ENCODE results near the gene ASB7. TPM values are rescaled to one million over a fixed set of nuclear protein-coding genes. Genes with fewer than 3 reads are reported as not detected.

ASB7 gene
- total and polyA plus RNA-seq, 2 experiments from 2014 or later = 4.1 to 13.9 TPM

DNA sequence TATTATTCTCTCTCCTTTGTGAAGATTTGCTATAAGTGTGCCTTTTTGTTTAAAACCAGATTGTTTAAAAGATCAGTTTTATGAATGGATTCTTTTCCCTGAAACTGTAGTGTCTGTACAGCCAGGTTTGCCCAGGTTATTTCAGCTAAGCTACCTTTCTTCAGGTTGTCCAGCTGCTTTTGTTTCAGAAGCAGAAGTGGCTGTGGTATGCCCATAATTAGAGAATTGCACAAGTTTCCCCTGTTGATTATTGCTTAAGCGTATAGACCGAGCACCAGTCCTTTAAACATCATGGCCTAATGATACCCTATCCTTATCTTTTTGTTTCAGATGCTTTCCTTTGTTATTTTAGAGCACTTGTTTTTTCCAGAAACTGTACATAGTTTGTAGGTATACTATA lies 10.2 kb downstream of the ASB7 start:
- Mint-ChIP-seq H3K27me3 (ENCODE audit: insufficient read depth, low read depth, poor library complexity) (no peaks in the 10 kb centered on the region), H3K9me3 (no peaks in the 10 kb centered on the region), H3K36me3 (ENCODE audit: low read depth) (peaks cover 6% of the 10 kb centered on the region; the same call in 2 of the 3 replicates), H3K4me3 (no peak overlapping the region), H3K27ac (no peak overlapping the region), H3K4me1 (no peaks in the 10 kb centered on the region)
- no peak for ATAC-seq
- DNase-seq (ENCODE audit: low spot score) = no peak
- Histone ChIP-seq H3K27me3 (ENCODE audit: insufficient read depth) (no peaks in the 10 kb centered on the region), H3K79me2 (replicated peaks; ENCODE audit: insufficient read depth) (peaks cover 22% of the 10 kb centered on the region), H3K4me1 (ENCODE audit: insufficient read depth) (no peaks in the 10 kb centered on the region), H3K4me2 (no peak overlapping the region), H3K4me3 (no peak overlapping the region), H3F3A (replicated peaks; ENCODE audit: low read depth) (no peaks in the 10 kb centered on the region), H2AFZ (no peak overlapping the region), H3K36me3 (ENCODE audit: insufficient read depth) (peaks cover 21% of the 10 kb centered on the region), H4K20me1 (replicated peaks; ENCODE audit: insufficient read depth) (peaks cover 9% of the 10 kb centered on the region; the same call in 1 of the 2 replicates), H3K9me2 (ENCODE audit: insufficient read depth) (no peaks in the 10 kb centered on the region), H3K27ac (ENCODE audit: low read depth) (no peak overlapping the region)
- TF ChIP-seq, protein P1, sequence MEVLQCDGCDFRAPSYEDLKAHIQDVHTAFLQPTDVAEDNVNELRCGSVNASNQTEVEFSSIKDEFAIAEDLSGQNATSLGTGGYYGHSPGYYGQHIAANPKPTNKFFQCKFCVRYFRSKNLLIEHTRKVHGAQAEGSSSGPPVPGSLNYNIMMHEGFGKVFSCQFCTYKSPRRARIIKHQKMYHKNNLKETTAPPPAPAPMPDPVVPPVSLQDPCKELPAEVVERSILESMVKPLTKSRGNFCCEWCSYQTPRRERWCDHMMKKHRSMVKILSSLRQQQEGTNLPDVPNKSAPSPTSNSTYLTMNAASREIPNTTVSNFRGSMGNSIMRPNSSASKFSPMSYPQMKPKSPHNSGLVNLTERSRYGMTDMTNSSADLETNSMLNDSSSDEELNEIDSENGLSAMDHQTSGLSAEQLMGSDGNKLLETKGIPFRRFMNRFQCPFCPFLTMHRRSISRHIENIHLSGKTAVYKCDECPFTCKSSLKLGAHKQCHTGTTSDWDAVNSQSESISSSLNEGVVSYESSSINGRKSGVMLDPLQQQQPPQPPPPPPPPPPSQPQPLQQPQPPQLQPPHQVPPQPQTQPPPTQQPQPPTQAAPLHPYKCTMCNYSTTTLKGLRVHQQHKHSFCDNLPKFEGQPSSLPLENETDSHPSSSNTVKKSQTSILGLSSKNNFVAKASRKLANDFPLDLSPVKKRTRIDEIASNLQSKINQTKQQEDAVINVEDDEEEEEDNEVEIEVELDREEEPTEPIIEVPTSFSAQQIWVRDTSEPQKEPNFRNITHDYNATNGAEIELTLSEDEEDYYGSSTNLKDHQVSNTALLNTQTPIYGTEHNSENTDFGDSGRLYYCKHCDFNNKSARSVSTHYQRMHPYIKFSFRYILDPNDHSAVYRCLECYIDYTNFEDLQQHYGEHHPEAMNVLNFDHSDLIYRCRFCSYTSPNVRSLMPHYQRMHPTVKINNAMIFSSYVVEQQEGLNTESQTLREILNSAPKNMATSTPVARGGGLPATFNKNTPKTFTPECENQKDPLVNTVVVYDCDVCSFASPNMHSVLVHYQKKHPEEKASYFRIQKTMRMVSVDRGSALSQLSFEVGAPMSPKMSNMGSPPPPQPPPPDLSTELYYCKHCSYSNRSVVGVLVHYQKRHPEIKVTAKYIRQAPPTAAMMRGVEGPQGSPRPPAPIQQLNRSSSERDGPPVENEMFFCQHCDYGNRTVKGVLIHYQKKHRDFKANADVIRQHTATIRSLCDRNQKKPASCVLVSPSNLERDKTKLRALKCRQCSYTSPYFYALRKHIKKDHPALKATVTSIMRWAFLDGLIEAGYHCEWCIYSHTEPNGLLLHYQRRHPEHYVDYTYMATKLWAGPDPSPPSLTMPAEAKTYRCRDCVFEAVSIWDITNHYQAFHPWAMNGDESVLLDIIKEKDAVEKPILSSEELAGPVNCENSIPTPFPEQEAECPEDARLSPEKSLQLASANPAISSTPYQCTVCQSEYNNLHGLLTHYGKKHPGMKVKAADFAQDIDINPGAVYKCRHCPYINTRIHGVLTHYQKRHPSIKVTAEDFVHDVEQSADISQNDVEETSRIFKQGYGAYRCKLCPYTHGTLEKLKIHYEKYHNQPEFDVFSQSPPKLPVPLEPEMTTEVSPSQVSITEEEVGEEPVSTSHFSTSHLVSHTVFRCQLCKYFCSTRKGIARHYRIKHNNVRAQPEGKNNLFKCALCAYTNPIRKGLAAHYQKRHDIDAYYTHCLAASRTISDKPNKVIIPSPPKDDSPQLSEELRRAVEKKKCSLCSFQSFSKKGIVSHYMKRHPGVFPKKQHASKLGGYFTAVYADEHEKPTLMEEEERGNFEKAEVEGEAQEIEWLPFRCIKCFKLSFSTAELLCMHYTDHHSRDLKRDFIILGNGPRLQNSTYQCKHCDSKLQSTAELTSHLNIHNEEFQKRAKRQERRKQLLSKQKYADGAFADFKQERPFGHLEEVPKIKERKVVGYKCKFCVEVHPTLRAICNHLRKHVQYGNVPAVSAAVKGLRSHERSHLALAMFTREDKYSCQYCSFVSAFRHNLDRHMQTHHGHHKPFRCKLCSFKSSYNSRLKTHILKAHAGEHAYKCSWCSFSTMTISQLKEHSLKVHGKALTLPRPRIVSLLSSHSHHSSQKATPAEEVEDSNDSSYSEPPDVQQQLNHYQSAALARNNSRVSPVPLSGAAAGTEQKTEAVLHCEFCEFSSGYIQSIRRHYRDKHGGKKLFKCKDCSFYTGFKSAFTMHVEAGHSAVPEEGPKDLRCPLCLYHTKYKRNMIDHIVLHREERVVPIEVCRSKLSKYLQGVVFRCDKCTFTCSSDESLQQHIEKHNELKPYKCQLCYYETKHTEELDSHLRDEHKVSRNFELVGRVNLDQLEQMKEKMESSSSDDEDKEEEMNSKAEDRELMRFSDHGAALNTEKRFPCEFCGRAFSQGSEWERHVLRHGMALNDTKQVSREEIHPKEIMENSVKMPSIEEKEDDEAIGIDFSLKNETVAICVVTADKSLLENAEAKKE (CRISPR knock-in tag; IDR thresholded peaks at IDR 0.05) = no peak
- TF ChIP-seq EZH2phosphoT487 (IDR thresholded peaks at IDR 0.05; ENCODE audit: unreplicated experiment) (no peak), POLR2AphosphoS5 (IDR thresholded peaks at IDR 0.05; ENCODE audit: low read depth) (no peak), NANOG (IDR thresholded peaks at IDR 0.05; ENCODE audit: borderline replicate concordance) (no peak), EZH2 (IDR thresholded peaks at IDR 0.05; ENCODE audit: low read depth, unreplicated experiment) (no peak), STAT1 (IDR thresholded peaks at IDR 0.05; ENCODE audit: unreplicated experiment) (no peak), CREB1 (CRISPR knock-in tag; IDR thresholded peaks at IDR 0.05; ENCODE audit: low read depth) (no peak), ZNF331 (CRISPR knock-in tag; IDR thresholded peaks at IDR 0.05; ENCODE audit: low read depth) (no peak), ZNF114 (CRISPR knock-in tag; IDR thresholded peaks at IDR 0.05) (no peak)
- TF ChIP-seq, protein P2, sequence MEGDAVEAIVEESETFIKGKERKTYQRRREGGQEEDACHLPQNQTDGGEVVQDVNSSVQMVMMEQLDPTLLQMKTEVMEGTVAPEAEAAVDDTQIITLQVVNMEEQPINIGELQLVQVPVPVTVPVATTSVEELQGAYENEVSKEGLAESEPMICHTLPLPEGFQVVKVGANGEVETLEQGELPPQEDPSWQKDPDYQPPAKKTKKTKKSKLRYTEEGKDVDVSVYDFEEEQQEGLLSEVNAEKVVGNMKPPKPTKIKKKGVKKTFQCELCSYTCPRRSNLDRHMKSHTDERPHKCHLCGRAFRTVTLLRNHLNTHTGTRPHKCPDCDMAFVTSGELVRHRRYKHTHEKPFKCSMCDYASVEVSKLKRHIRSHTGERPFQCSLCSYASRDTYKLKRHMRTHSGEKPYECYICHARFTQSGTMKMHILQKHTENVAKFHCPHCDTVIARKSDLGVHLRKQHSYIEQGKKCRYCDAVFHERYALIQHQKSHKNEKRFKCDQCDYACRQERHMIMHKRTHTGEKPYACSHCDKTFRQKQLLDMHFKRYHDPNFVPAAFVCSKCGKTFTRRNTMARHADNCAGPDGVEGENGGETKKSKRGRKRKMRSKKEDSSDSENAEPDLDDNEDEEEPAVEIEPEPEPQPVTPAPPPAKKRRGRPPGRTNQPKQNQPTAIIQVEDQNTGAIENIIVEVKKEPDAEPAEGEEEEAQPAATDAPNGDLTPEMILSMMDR (conservative IDR thresholded peaks at IDR 0.05; ENCODE audit: low read depth in 2 of 2) = no peak
- TF ChIP-seq, protein P3, sequence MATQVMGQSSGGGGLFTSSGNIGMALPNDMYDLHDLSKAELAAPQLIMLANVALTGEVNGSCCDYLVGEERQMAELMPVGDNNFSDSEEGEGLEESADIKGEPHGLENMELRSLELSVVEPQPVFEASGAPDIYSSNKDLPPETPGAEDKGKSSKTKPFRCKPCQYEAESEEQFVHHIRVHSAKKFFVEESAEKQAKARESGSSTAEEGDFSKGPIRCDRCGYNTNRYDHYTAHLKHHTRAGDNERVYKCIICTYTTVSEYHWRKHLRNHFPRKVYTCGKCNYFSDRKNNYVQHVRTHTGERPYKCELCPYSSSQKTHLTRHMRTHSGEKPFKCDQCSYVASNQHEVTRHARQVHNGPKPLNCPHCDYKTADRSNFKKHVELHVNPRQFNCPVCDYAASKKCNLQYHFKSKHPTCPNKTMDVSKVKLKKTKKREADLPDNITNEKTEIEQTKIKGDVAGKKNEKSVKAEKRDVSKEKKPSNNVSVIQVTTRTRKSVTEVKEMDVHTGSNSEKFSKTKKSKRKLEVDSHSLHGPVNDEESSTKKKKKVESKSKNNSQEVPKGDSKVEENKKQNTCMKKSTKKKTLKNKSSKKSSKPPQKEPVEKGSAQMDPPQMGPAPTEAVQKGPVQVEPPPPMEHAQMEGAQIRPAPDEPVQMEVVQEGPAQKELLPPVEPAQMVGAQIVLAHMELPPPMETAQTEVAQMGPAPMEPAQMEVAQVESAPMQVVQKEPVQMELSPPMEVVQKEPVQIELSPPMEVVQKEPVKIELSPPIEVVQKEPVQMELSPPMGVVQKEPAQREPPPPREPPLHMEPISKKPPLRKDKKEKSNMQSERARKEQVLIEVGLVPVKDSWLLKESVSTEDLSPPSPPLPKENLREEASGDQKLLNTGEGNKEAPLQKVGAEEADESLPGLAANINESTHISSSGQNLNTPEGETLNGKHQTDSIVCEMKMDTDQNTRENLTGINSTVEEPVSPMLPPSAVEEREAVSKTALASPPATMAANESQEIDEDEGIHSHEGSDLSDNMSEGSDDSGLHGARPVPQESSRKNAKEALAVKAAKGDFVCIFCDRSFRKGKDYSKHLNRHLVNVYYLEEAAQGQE (IDR thresholded peaks at IDR 0.05; ENCODE audit: unreplicated experiment) = no peak
- TF ChIP-seq, protein P4, sequence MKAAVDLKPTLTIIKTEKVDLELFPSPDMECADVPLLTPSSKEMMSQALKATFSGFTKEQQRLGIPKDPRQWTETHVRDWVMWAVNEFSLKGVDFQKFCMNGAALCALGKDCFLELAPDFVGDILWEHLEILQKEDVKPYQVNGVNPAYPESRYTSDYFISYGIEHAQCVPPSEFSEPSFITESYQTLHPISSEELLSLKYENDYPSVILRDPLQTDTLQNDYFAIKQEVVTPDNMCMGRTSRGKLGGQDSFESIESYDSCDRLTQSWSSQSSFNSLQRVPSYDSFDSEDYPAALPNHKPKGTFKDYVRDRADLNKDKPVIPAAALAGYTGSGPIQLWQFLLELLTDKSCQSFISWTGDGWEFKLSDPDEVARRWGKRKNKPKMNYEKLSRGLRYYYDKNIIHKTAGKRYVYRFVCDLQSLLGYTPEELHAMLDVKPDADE (IDR thresholded peaks at IDR 0.05) = no peak

Measured in GM23338 (cell line).